Smooth muscle cell (in vitro differentiated cells): ENCODE measurements around the gene HFM1. TPM values are rescaled to one million over a fixed set of nuclear protein-coding genes. Genes with fewer than 3 reads are reported as not detected.
A peak's percentile ranks its signal among the peaks of the same experiment; 100 is the strongest.

Experiments used
- DNase-seq: peaks from one replicate; lab custom pipeline; 2025; ENCODE audit not compliant: unreplicated experiment; lab: John Stamatoyannopoulos, UW
- H2AFZ ChIP-seq: fragments of 200-600 bp; sonication (generic); 2 replicates; pipeline ENCODE4 v1.6.0; 2016; ENCODE audit warnings: antibody characterized with exemption, low read depth, mild to moderate bottlenecking
- H3F3A ChIP-seq: fragments of 200-600 bp; sonication (generic); 2 replicates; pipeline ENCODE4 v1.6.0; 2017; ENCODE audit warnings: antibody characterized with exemption, low read depth
- H3K27ac ChIP-seq: fragments of 200-600 bp; sonication (generic); 2 replicates; pipeline ENCODE4 v1.5.1; 2016; ENCODE audit warnings: low read depth, mild to moderate bottlenecking
- H3K27me3 ChIP-seq: fragments of 200-600 bp; sonication (generic); 2 replicates; pipeline ENCODE4 v1.6.1; 2016; ENCODE audit warnings: low read depth, mild to moderate bottlenecking
- H3K36me3 ChIP-seq: fragments of 200-600 bp; sonication (generic); 2 replicates; pipeline ENCODE4 v1.5.1; 2016; ENCODE audit warnings: low read depth
- H3K4me1 ChIP-seq: fragments of 200-600 bp; sonication (generic); 2 replicates; pipeline ENCODE4 v1.5.1; 2016; ENCODE audit warnings: low read depth
- H3K4me2 ChIP-seq: fragments of 200-600 bp; sonication (generic); 2 replicates; pipeline ENCODE4 v1.6.0; 2016; ENCODE audit warnings: mild to moderate bottlenecking
- H3K4me3 ChIP-seq: fragments of 200-600 bp; sonication (generic); 2 replicates; pipeline ENCODE4 v1.5.1; 2016; ENCODE audit warnings: mild to moderate bottlenecking
- H3K79me2 ChIP-seq: fragments of 200-600 bp; sonication (generic); 2 replicates; pipeline ENCODE4 v1.6.0; 2016; ENCODE audit warnings: low read depth, mild to moderate bottlenecking
- H3K9ac ChIP-seq: fragments of 200-600 bp; sonication (generic); 2 replicates; pipeline ENCODE4 v1.6.0; 2016; ENCODE audit warnings: low read depth
- H3K9me3 ChIP-seq: fragments of 200-600 bp; sonication (generic); replicated peaks from 2 replicates; pipeline ENCODE4 v1.5.1; 2016; ENCODE audit warnings: low read depth
- H4K20me1 ChIP-seq: fragments of 200-600 bp; sonication (generic); 2 replicates; pipeline ENCODE4 v1.6.0; 2016; ENCODE audit warnings: low read depth
- CTCF ChIP-seq: fragments of 200-600 bp; sonication (generic); IDR thresholded peaks from 2 replicates; pipeline ENCODE4 v1.5.1; 2017; ENCODE audit warnings: borderline replicate concordance, mild to moderate bottlenecking, antibody characterized with exemption; ENCODE audit not compliant: insufficient read depth, poor library complexity, severe bottlenecking
- WGBS: methylation state at CpG from one replicate; pipeline ENCODE4 v1.1.7; 2016; ENCODE audit warnings: low lambda C conversion rate; 5-methylcytosine and 5-hydroxymethylcytosine counted together
- polyA plus RNA-seq: library from polyadenylated mRNA; unstranded; fragments of >200 nt; fragmentation: Nextera tagmentation; extraction: Ambion mirVana; gene quantifications from 2 replicates; pipeline ENCODE4 v1.2.1, GENCODE V29; 2016
- total RNA-seq: library from RNA; depleted of rRNA; stranded (reverse); fragments of >200 nt; gene quantifications from 2 replicates; pipeline ENCODE4 v1.2.3, GENCODE V29; 2014

The HFM1 gene
- total and polyA plus RNA-seq, 2 experiments from 2014 or later: 0.31 to 1.0 TPM

GRCh38 chr1:91412371-91412770, 7.7 kb upstream of the HFM1 start:
- no peaks in the 10 kb centered on the region for H3K36me3 ChIP-seq
- H3K4me3 ChIP-seq: no peak overlapping the region
- no peak for TF ChIP-seq CTCF
- no peak overlapping the region for H2AFZ ChIP-seq
- no peak overlapping the region for H3K4me2 ChIP-seq
- no peaks in the 10 kb centered on the region for H3K9me3 ChIP-seq
- no peaks in the 10 kb centered on the region for H3F3A ChIP-seq
- H3K4me1 ChIP-seq: no peaks in the 10 kb centered on the region
- no peaks in the 10 kb centered on the region for H3K27me3 ChIP-seq
- H3K9ac ChIP-seq: no peak overlapping the region
- H3K79me2 ChIP-seq: no peaks in the 10 kb centered on the region
- H4K20me1 ChIP-seq: no peaks in the 10 kb centered on the region
- DNase-seq: no peak
- no peak overlapping the region for H3K27ac ChIP-seq

GRCh38 chr1:91406773-91407389, 2.2 kb upstream of the HFM1 start:
- peaks cover 4% of the 10 kb centered on the region for H3F3A ChIP-seq
- no peaks in the 10 kb centered on the region for H4K20me1 ChIP-seq
- no peak overlapping the region for H3K27ac ChIP-seq
- no peaks in the 10 kb centered on the region for H3K36me3 ChIP-seq
- H2AFZ ChIP-seq: no peak overlapping the region
- H3K4me2 ChIP-seq: no peak overlapping the region
- no peak overlapping the region for H3K4me3 ChIP-seq
- no peak for DNase-seq
- H3K4me1 ChIP-seq: peaks cover 6% of the 10 kb centered on the region
- no peaks in the 10 kb centered on the region for H3K9me3 ChIP-seq
- no peak overlapping the region for H3K9ac ChIP-seq
- H3K79me2 ChIP-seq: no peaks in the 10 kb centered on the region
- no peaks in the 10 kb centered on the region for H3K27me3 ChIP-seq
- TF ChIP-seq CTCF: no peak
- 73% methylated on average over 7 of the region's 7 CpGs for WGBS

GRCh38 chr1:91402023-91402422, 2.6 kb downstream of the HFM1 start:
- no peaks in the 10 kb centered on the region for H4K20me1 ChIP-seq
- no peaks in the 10 kb centered on the region for H3K9me3 ChIP-seq
- no peak for DNase-seq
- H3K4me1 ChIP-seq: peaks cover 6% of the 10 kb centered on the region
- H3K36me3 ChIP-seq: no peaks in the 10 kb centered on the region
- no peak overlapping the region for H2AFZ ChIP-seq
- H3K9ac ChIP-seq: no peak overlapping the region
- no peak overlapping the region for H3K4me2 ChIP-seq
- WGBS: 82% methylated on average over 3 of the region's 3 CpGs
- TF ChIP-seq CTCF: peak; percentile 32
- no peaks in the 10 kb centered on the region for H3K27me3 ChIP-seq
- H3K79me2 ChIP-seq: no peaks in the 10 kb centered on the region
- no peak overlapping the region for H3K4me3 ChIP-seq
- H3F3A ChIP-seq: peaks cover 4% of the 10 kb centered on the region
- H3K27ac ChIP-seq: no peak overlapping the region

- Histone ChIP-seq H3K4me3 (no peak overlapping the region), H3K36me3 (no peaks in the 10 kb centered on the region), H3K9me3 (no peaks in the 10 kb centered on the region), H3K4me1 (peaks cover 6% of the 10 kb centered on the region), H3K27me3 (no peaks in the 10 kb centered on the region), H3K27ac (no peak overlapping the region), H3K4me2 (no peak overlapping the region), H4K20me1 (no peaks in the 10 kb centered on the region), H2AFZ (no peak overlapping the region), H3K9ac (no peak overlapping the region), H3K79me2 (no peaks in the 10 kb centered on the region), H3F3A (peaks cover 4% of the 10 kb centered on the region)
- no peak for DNase-seq
- no peak for TF ChIP-seq CTCF
- 90% methylated on average over 6 of the region's 6 CpGs for WGBS
Measured at GRCh38 chr1:91400133-91400725, 4.4 kb downstream of the HFM1 start.
